HCT116 (cell line): ENCODE results near the gene SOX1.

ENCODE experiments used
- EZH2phosphoT487 ChIP-seq: fragments of 200-600 bp; IDR thresholded peaks from 2 replicates; pipeline ENCODE4 v1.6.1; 2018; ENCODE audit warnings: antibody characterized with exemption, borderline replicate concordance
- TF ChIP-seq, protein P1 (sequence below), 3 experiments: fragments of 200-600 bp in 1 of 3; sonication (generic) in 1 of 3; IDR thresholded peaks in 2 of 3; conservative IDR thresholded peaks in 1 of 3; 2 replicates each; pipeline ENCODE4 v1.5.1; 2012 to 2017; ENCODE audit warnings: low read depth in 2 of 3, low read length in 2 of 3, antibody characterized with exemption in 1 of 3, borderline replicate concordance in 1 of 3, control low read depth in 1 of 3, mild to moderate bottlenecking in 1 of 3, mixed read lengths in 1 of 3, mixed run types in 1 of 3, moderate library complexity in 1 of 3; ENCODE audit not compliant: insufficient read depth in 1 of 3

GRCh38 chr13:112072534-112073244 is 5.7 kb downstream of the SOX1 start:
- TF ChIP-seq EZH2phosphoT487: no peak
- TF ChIP-seq, protein P1, sequence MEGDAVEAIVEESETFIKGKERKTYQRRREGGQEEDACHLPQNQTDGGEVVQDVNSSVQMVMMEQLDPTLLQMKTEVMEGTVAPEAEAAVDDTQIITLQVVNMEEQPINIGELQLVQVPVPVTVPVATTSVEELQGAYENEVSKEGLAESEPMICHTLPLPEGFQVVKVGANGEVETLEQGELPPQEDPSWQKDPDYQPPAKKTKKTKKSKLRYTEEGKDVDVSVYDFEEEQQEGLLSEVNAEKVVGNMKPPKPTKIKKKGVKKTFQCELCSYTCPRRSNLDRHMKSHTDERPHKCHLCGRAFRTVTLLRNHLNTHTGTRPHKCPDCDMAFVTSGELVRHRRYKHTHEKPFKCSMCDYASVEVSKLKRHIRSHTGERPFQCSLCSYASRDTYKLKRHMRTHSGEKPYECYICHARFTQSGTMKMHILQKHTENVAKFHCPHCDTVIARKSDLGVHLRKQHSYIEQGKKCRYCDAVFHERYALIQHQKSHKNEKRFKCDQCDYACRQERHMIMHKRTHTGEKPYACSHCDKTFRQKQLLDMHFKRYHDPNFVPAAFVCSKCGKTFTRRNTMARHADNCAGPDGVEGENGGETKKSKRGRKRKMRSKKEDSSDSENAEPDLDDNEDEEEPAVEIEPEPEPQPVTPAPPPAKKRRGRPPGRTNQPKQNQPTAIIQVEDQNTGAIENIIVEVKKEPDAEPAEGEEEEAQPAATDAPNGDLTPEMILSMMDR (IDR thresholded peaks at IDR 0.05 in 2 of 3, conservative IDR thresholded peaks at IDR 0.05 in 1 of 3; ENCODE audit: borderline replicate concordance in 1 of 3, insufficient read depth in 1 of 3, low read depth in 2 of 3, low read length in 2 of 3): no peak
